ENCODE measurements around the gene OTOS.

The OTOS gene

DNA sequence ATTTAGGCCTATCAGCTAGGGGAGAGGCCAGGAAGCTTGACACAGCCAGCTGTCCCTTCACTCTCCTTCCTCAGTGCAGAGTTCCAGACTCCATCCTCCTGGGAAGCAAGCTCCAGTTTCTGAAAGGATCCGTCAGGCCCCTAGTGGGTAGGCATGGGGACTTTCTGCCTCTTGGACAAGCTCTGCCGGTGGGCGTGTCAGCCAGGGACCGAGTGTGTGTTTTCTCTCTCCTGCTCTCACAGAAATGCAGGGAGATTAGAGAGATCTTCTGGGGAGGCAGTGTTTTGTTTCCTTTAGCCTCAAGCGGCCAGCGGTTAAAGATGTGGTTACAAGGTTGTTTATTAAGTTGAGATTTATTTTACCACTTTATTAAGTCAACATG, 29.9 kb upstream of the OTOS start:
- Mint-ChIP-seq H3K4me3 (no peak overlapping the region), H3K9me3 (peaks cover 19% of the 10 kb centered on the region), H3K4me1 (peaks cover 20% of the 10 kb centered on the region), H3K27me3 (ENCODE audit: low read depth, poor library complexity) (peaks cover 30% of the 10 kb centered on the region), H3K27ac (peak overlapping the region; percentile 61), H3K36me3 (ENCODE audit: low read depth) (no peaks in the 10 kb centered on the region)
- TF ChIP-seq CTCF (IDR thresholded peaks at IDR 0.05) = no peak
- DNase-seq = no peak

DNA sequence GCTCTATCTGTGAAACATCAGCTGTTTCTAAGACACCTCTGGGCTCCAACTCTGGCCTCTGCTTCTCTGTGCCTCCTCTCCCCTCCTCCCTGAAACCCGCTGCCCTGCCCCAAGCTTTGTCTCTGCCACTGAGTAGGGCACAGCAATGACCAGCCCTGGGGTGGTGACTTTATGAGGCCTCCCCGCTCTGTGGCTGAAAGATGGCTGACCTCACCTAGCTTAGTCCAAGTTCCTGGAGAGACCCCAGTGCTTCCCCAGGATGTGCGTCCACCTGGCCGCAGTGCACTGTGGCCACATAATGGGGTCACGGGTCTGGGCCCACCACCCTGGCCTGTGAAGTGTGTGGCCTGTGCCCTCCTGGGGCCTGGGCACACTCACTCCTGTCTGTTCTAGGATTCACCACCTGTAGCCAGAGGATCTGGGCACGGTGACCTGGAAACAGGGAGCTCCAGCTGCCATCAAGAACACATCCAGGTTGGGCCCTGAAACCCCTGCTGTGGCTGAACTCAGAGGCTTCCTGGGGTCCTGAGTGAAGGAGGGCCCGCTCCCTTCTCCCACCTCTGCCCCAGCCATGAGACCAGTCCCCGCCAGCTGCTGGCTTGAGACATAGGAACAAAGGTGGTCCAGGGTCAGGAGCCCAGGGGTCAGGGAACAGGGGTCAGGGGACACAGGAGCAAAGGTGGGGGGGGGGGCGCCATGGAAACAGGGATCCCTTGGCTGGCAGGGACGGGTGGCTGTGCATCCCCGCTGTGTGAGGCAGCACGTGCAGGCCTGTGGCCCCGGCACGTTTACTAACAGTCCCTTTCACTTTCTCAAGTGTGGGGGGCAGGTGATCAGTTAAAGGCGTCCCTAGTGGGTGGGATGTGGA, 29.3 kb upstream of the OTOS start:
- no peak for TF ChIP-seq CTCF (IDR thresholded peaks at IDR 0.05)
- peaks cover 19% of the 10 kb centered on the region for H3K9me3 Mint-ChIP-seq
- no peak for DNase-seq
- H3K36me3 Mint-ChIP-seq (ENCODE audit: low read depth) = no peaks in the 10 kb centered on the region
- H3K27me3 Mint-ChIP-seq (ENCODE audit: low read depth, poor library complexity) = peaks cover 26% of the 10 kb centered on the region
- peak overlapping the region; percentile 61 for H3K27ac Mint-ChIP-seq
- H3K4me3 Mint-ChIP-seq = no peak overlapping the region
- peaks cover 20% of the 10 kb centered on the region for H3K4me1 Mint-ChIP-seq

- H3K9me3 Mint-ChIP-seq = peaks cover 19% of the 10 kb centered on the region
- no peaks in the 10 kb centered on the region for H3K36me3 Mint-ChIP-seq (ENCODE audit: low read depth)
- H3K4me3 Mint-ChIP-seq = no peak overlapping the region
- TF ChIP-seq CTCF (IDR thresholded peaks at IDR 0.05) = no peak
- peaks cover 20% of the 10 kb centered on the region for H3K4me1 Mint-ChIP-seq
- DNase-seq = no peak
- no peak overlapping the region for H3K27ac Mint-ChIP-seq
- peaks cover 21% of the 10 kb centered on the region for H3K27me3 Mint-ChIP-seq (ENCODE audit: low read depth, poor library complexity)
These were observed 28.3 kb upstream of the OTOS start for GRCh38 chr2:240168546-240169361.

DNA sequence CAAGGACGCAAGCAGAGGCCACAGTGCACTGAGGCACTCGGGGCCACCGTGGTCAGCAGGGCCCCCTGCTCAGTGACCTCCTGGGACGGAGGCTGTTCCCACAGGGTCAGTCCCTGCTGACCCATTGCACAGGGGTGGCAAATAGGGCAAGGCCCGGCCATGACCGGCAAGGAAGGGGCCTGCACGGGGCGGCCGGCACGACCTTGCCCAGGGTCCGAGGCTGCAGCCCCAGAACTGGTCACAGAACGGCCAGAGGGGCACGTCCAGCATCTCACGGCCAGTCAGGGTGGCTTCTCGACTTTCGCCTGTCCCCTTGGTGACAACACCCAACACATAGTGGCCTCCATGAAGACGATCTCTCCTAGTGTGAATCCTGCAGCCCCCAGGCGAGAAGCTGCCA, 27.6 kb upstream of the OTOS start:
- peaks cover 14% of the 10 kb centered on the region for H3K9me3 Mint-ChIP-seq
- no peak overlapping the region for H3K4me3 Mint-ChIP-seq
- no peaks in the 10 kb centered on the region for H3K36me3 Mint-ChIP-seq (ENCODE audit: low read depth)
- DNase-seq = no peak
- no peak for TF ChIP-seq CTCF (IDR thresholded peaks at IDR 0.05)
- H3K27me3 Mint-ChIP-seq (ENCODE audit: low read depth, poor library complexity) = peaks cover 27% of the 10 kb centered on the region
- no peak overlapping the region for H3K27ac Mint-ChIP-seq
- H3K4me1 Mint-ChIP-seq = peaks cover 20% of the 10 kb centered on the region

- no peak for TF ChIP-seq CTCF (IDR thresholded peaks at IDR 0.05)
- Mint-ChIP-seq H3K27me3 (ENCODE audit: low read depth, poor library complexity) (peaks cover 24% of the 10 kb centered on the region), H3K27ac (no peak overlapping the region), H3K4me3 (no peak overlapping the region), H3K9me3 (peaks cover 9% of the 10 kb centered on the region), H3K36me3 (ENCODE audit: low read depth) (no peaks in the 10 kb centered on the region), H3K4me1 (peaks cover 20% of the 10 kb centered on the region)
- no peak for DNase-seq
These were observed 27.1 kb upstream of the OTOS start for GRCh38 chr2:240167588-240167880.
